CD4-positive, alpha-beta T cell treated with Interleukin-4 for 1 hour (primary cell): ENCODE data around the gene CTDSPL2.
A peak's percentile ranks its signal among the peaks of the same experiment; 100 is the strongest.
"Not testable (repeated sequence)": the region's sequence is repeated elsewhere in the genome, so short reads cannot be mapped to it uniquely, and the experiment has no call there.

Experiments
- DNase-seq, 2 donors: peaks; one replicate each; pipeline ENCODE4 v3.0.0-alpha.2; 2020 to 2022

Gene CTDSPL2

GRCh38 chr15:44485880-44486279 lies 58.5 kb downstream of the CTDSPL2 start:
- no peak for DNase-seq

DNA sequence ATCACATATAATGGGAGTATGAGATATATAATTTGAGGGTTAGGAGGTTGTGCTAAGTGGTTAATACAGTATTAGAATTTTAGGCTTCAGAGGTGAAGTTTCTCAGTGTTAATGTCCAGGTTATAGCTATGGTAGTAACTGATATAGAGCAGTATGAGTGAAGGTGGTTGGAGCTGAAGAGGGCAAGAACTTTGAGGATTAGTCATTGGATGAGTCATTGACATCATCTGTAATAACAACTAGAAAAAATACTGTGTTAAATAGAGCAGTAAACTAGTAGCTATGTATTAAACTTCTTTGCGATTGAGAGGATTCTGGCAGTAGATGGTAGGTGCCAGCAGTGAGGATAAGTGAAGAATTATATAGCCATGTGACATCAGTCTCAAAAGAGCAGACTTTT lies 62.0 kb downstream of the CTDSPL2 start:
- no peak for DNase-seq

DNA sequence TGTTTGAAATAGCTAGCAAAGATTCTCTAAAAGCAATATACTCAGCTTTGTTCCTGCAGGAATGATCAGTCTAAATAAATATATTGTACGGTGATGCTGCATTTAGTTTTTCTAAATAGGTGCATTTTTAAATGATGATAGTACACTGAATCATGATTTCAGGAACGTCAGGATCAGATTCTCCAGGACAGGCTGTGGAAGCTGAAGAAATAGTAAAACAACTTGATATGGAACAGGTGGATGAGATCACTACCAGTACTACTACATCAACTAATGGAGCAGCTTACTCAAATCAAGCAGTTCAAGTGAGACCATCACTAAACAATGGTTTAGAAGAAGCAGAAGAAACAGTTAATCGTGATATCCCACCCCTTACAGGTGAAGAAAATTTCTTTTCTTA lies 63.2 kb downstream of the CTDSPL2 start:
- no peak for DNase-seq

DNA sequence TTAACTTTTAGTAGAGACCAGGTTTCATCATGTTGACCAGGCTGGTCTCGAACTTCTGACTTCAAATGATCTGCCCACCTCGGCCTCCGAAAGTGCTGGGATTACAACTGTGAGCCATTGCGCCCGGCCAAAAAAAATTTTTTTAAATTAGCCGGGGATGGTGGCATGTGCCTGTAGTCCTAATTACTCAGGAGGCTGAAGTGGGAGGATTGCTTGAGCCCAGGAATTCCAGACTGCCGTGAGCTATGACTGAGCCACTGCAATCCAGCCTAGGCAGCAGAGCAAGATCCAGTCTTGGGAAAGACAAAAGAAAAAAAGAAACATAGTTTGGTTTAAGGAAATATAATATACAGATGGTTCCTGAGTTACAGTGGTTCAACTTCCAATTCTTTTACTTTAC lies 64.6 kb downstream of the CTDSPL2 start:
- no peak for DNase-seq

- DNase-seq, result no peak
Observed at GRCh38 chr15:44492672-44493071, 65.2 kb downstream of the CTDSPL2 start.

DNA sequence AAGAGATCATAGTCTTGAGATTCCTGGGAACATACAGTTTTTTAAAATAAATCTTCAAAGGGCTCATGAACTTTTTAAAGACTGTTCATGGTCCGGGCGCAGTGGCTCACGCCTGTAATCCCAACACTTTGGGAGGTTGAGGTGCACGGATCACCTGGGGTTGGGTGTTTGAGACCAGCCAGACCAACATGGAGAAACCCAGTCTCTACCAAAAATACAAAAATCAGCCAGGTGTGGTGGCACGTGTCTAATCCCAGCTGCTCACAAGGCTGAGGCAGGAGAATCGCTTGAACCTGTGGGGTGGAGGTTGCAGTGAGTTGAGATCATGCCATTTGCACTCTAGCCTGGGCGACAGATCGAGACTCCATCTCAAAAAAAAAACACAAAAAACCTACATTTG lies 68.1 kb downstream of the CTDSPL2 start:
- DNase-seq, result no peak

DNA sequence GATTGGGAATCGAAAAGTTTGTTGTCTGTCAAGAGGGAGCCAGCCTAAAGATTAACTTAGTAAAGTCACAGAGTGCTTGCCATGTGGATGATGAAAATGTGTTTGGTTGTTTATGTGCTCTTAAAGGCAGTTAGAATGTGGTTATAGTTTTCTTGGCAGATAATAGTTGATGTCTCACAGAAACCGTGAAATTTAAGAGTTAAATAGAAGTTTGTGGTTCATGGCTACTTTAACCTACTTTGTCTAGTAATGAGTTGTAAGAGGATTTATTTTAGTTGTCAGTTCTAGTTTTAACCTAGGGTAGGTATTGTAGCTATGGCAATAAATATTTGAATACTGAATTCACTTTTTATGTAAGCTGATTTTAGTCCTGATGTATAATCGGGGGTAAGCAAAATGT lies 73.1 kb downstream of the CTDSPL2 start:
- DNase-seq, result no peak

- peak in 1 of 2 donors; percentile 56 for DNase-seq
Observed at GRCh38 chr15:44501768-44502366, 74.4 kb downstream of the CTDSPL2 start.

GRCh38 chr15:44516436-44516835 lies 89.0 kb downstream of the CTDSPL2 start:
- DNase-seq, result no peak

DNA sequence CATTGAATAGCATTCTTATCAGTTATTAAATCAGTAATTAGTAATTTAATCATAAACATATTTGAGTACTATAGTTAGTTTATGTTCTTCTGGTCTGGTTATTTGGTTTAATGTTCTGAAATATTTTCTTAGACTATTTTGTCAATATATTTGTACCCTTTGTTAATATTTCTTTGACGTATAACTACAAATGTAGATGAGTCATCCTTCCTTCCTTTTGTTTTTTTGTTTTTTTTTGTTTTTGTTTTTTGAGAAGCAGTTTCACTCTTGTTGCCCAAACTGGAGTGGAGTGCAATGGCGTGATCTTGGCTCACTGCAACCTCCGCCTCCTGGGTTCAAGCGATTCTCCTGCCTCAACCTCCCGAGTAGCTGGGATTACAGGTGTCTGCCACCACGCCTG lies 92.1 kb downstream of the CTDSPL2 start:
- no peak for DNase-seq

DNA sequence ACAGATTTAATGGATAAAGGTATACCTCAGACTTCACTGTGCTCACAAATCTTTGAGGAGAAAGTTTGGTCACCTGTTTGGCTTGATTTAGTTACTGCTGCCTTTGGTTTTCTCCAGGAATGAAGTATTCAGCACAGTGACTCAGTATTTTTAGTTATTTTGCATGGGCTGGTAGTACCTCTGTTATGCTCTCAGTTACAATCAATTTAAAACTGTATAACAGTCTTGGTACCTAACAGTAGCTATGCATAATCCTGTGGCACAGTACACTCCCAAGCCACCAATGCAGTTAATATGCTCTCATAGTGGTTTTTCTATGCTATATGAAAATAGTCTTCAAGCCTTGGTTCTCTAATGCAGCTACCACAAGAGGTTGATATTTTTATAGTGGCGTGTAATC lies 97.6 kb downstream of the CTDSPL2 start:
- DNase-seq, result no peak

DNA sequence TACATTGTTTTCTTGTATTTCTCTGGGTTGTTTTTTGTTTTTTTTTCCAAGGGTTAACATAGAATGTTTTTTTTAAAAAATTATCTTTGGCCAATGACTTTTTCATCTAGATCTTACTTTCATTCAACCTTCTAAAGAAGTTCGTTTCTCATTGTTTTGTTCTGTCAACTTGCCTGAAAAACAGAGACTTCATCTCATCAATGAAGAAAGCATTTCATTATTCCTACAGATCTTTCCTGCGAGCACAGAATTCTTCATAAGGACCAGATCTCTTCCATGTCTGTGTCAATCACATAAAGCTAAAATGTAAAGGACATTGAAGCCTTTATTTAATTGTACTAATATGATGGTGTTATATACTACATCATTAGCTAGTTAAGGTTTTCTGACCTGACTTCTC lies 99.8 kb downstream of the CTDSPL2 start:
- no peak for DNase-seq

DNA sequence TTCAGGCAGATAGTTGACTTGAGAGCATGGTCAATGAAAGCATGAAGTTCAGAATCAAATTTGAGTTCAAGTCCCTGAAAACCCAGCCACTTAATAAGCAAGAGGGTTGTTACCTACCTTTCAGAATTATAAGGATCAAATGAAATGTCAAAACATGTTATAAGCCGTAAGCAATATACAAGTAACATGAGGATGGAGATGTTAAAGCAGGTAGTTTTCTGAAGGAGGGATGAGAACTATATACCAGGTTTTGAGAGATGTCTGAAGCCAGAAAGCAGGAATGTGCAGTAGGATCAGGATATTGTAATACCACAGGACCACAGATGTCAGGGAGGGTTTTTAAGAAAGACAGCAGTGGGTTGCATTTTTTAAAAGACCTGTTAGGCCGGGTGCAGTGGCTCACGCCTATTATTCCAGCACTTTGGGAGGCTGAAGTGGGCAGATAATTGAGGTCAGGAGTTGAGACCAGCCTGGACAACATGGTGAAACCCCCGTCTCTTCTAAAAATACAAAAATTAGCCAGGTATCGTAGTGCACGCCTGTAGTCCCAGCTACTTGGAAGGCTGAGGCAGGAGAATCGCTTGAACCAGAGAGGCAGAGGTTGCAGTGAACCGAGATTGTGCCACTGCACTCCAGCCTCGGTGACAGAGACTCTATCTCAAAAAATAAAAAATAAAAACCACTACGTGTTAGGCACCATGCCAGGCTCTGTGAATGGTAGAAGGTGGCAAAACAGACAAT lies 102.6 kb downstream of the CTDSPL2 start:
- no peak for DNase-seq

GRCh38 chr15:44530653-44531052 lies 103.2 kb downstream of the CTDSPL2 start:
- DNase-seq, result no peak

GRCh38 chr15:44532275-44532674 lies 104.8 kb downstream of the CTDSPL2 start:
- not testable (repeated sequence) for DNase-seq

GRCh38 chr15:44532689-44533088 lies 105.3 kb downstream of the CTDSPL2 start:
- DNase-seq, result no peak

DNA sequence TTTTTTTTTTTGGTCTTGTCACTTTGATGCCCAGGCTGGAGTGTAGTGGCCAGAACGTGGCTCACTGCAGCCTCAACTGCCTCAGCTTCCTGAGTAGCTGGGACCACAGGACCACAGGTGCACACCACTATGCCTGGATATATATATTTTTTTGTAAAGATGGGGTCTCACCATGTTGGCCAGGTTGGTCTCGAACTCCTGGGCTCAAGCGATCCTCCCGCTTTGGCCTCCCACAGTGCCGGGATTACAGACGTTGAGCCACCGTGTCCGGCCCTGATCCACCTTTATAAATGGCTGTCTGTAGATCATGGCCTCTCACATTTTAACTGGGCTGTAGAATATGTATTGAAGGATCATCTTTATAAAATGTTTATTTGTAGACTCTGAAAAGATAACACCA lies 107.7 kb downstream of the CTDSPL2 start:
- DNase-seq, result no peak

- peak in 1 of 2 donors; percentile 30 for DNase-seq
Observed at GRCh38 chr15:44535523-44536301, 108.3 kb downstream of the CTDSPL2 start.

- no peak for DNase-seq
Observed at GRCh38 chr15:44536302-44536961, 109.0 kb downstream of the CTDSPL2 start.

GRCh38 chr15:44536962-44537734 lies 109.7 kb downstream of the CTDSPL2 start, which contains the start of gene EIF3J:
Gene EIF3J (plus strand): TSS chr15:44537147. CDS start chr15:44537195, 48 bp downstream.
- DNase-seq, result peak; percentile 96

DNA sequence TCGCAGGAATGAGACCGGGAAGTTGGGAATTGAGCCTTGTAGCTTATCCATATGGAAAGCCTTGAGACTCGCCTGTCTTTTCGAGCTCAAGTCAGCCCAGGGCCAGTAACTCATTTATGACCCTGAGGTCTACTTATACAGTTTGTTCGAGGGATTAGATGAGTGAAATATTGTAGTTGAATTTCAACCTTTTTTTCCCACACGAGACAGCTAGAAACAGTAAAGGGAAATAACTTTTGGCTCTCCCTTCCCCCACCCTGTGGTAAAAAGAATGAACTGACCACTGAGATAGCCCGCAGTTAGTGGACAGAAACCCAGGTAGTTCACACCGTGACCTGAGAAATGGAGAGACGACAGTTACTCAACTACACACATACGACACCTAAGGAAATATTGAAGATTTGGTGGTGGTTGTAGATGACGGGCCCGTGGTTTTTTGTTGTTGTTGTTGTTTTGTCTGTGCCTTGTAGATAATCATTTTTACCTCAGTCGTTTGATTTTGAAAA lies 110.4 kb downstream of the CTDSPL2 start:
- DNase-seq, result peak; percentile 15 to 47

DNA sequence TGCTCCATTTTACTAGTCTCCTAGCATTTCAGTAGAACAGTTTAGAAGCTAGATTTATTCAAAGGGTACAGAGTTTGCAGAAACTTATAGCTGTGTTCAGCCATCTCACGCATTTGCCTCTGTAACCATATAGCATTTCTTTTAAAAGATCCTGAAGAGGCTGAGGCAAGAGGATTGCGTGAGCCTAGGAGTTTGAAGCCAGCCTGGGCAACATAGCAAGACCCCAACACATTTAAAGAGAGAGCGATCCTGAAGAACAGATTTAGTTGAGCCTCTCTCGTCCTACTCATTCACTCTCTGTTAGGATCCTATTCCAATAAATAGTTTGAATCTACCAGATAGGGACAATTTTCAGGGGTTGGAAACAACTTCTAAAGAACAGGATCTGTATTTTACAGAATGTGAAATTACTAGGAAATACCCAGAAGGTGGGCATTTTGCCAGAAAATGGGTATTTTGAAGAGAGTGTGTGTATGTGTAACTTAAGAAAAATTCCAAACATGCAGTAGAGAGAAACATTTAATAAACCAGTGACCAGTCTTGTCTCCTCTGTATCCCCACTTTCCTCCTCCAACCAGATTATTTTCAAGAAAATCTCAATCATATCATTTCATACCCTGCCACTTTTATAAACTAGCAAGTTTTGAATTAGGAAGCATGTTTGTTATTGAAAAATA lies 114.0 kb downstream of the CTDSPL2 start:
- no peak for DNase-seq
